Suppressor macrophage treated with lipopolysaccharide for 4 hours (primary cell): ENCODE results near the gene PLCB1.

Source experiments
- DNase-seq: peaks from one replicate; pipeline ENCODE4 v3.0.0-alpha.2; 2020

PLCB1 gene

DNA sequence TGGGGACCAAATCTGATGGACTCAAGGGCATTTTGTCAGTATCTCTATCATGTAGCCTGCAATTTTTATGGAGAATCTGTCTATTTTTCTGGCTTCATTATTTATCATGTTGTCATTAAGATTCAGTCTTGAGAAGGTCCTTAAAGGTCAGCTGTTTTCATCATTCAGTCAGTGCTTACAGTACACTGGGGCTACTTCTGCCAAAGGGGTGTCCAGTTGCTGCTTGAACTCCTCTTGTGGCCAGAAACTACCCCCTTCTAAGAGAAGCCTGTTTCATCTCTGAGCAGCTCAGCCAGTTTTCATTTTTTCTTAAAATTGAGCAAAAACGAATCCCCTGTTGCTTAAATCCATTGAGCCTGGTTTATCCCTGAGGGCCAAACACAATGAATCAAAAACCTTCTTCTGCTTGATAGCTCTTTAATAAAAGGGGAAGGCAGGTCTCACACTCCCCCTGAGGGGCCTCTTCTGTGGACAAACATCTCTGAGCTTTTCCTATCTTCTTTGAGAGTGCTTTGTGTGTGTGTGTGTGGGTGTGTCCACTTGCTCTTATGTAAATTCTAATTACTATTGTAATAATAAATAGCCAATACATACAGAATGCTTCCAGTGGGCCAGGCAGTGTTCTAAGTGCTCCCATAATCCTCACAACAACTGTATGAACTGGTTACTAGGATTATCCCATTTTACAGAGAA is 172.2 kb downstream of the PLCB1 start:
- DNase-seq, result no peak

DNA sequence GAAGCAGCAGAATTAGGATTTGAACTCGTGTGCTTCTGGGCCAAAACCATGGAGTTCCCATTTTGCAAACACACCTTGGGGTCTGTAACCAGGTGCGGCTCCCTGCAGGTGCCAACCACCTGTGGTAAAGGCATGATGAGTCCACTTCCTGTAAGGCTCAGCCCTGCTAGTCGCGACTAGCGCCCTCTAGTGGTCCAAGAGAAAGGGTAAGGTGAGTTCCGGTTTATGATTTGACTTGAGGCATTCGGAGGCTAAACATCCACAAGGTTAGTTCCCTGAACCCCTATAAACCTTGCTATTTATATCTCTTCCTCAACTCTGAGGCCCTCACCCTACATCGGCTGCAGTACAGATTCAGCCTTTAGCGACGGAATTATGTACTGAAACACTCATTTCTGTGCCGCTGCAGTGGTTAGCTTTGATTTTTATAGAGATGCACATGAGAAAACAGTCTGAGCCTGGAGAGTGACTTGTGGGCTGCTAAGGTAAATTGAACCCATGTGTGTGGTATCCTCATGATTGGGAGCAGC is 173.4 kb downstream of the PLCB1 start:
- peak; percentile 68 for DNase-seq

DNA sequence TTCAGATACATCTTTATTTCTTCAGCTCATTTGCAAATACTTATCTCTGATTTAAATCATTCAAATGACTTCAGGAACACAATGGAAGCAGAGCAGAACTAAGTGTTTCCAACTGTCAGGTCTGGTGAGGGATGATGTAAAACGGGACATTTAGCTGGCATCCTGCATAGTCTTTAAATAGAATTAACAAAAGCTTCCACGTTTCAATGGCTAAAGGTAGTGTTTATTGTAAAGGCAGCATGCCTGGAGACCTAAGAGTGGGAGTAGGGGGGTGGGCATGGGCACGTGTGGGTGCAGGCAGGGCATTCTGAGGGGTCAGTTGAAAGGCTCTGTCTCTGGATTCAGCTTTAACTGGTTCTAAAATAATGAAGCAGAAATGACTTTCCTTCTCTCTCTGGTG is 174.9 kb downstream of the PLCB1 start:
- no peak for DNase-seq

DNA sequence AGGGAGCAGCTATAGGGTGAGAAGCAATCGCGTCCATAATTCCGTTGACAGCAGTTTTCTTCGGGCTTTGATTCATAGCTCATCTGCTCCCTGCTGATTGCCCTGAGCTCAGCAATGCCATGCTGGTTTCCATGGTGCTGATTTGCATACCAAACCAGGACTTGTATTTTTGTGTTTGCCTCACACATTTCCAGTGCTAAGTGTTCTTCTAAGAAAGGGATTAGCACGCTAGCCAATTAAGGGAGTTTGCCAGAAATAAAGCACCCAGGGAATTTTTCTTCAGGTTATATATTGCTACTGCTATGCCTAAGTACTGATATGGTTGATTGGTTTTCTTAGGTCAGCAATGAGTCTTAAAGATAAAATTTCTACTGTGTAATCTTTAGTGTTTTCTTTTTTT is 177.6 kb downstream of the PLCB1 start:
- DNase-seq, result no peak

DNA sequence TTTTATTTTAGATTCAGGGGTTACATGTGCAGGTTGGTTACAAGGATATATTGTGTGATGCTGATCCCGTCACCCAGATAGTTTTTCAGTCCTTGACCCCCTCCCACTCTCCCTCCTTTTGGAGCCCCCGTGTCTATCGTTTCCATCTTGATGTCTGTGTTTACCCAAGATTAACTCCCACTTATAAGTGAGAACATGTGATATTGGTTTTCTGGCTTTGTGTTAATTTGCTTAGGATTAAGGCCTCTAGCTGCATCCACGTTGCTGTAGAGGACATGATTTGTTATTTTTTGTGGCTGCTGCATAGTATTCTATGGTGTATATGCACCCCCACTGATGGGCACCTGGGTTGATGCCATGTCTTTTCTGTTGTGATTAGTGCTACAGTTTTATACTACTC is 178.6 kb downstream of the PLCB1 start:
- no peak for DNase-seq

DNA sequence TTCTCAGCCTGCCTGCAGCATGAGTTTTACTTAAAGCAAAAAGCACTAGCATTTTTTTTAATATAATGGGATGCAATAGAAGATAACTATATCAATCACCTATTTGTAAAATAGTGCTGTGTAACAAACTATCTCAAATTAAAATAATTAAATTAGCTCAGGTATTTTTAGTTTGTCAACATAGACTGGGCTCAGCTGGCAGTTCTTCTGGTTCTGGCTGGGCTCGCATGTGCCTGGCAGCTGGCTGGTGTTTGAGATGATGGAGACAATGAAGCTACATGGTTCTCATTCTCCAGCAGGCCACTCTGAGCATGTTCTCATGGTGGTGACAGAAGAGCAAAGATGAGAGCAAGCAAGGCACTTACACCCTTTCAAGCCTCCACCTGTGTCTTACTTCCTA is 181.0 kb downstream of the PLCB1 start:
- no peak for DNase-seq

DNA sequence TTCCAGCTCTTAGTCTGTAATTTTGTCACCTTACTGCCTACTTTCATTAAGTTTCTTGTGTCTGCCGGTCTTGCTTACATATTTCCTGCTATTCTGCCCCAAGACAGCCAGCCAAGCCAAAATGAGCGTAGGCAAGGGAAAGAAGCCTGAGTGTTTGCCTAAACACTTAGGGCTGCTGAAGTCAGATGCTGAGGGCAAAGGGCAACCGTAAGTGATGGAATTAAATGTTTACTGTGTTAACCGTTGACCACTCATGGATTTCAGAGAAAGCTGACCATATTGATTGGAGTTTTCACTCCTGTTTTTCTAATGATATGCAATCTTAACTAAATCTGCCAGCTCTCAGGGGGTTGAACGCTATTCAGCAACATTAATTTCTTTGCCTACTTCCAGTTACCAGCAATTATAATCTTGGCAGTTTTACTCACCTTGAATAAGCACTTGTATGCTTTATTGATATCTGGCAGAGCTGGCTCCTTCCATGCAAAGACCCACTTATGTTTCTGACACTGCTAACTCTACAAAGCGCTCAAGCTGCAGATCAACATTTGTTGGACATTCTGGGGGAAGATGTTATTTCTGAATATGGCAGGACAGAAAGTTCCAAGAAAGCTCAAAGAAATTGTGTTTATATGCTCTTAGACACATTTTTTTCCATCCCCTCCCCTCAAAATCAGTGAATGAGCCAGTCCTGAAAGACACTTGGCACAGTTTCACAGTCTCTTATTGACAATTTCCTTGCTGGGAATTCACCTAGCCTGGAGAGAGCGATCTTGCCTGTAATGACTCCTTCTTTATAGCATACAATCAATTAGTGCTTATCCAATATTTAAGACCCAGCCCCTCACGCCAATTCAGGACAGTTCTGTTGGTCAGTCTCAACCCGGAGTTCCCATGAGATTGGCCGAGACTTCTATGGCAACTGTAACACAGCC is 183.8 kb downstream of the PLCB1 start:
- DNase-seq, result no peak

DNA sequence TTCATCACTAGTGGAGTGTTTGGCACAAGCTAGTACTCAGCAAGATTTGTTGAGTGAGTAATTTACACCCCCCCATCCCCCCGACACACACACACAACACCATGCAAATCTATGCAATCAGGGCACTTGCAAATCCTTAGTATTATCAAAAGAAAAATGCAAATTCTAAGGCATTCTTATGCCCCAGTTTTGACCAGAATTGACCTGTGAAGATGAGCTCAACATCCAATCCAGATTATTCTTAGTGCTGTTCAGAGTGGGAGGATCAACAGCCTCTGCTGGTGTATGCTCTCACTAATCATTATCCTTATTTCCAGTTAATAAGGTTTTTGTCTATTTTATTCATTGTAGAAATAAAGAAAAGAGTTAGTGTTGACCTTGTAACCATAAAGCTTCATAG is 185.4 kb downstream of the PLCB1 start:
- no peak for DNase-seq

DNA sequence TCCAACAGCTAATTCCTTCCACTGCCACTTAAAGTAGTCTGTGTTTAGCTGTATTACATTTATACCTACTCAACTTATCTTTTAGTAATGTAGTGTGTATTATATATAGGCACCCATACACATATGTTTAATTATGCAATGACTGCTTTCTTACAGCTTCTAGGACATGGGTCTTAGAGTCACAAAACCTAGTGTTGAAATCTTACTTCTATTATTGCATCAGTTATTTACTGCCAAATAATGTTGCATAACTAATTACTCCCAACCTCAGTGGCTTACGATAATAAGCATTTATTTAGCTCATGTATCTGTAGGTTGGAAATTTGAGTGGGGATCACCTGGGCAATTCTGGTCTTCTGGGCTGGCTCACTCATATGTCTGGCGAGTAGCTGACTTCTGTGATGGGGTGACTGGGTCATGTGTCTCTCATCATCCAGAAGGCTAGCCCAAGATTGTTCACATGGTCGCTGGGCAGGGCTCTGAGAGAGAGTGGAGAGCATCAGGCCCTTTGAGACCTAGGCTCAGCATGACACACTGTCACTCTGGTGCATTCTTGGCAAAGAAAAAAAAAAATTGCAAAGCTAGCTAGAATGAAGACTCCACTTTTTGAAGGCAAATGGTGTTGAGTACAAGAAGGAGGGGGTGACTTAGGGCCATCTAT is 187.0 kb downstream of the PLCB1 start:
- DNase-seq, result peak; percentile 26

DNA sequence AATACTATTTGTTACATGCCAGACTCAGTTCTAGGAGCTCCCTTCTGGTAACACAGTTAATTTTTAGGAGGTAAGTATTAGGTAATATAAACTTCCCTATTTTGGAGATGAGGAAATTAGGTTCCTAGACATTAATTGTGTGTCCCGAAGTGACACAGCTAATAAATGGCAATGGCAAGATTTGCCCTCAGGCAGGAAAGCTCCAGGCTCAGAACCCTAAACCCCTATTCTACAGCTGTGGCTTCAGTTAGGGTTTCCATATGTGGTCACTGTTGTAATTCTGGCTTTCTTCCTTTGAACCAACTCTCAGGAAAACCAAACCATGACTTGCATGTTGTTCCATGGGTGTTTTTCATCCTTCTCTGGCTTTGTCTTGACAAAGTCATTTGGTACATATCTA is 188.2 kb downstream of the PLCB1 start:
- DNase-seq, result peak; percentile 13

DNA sequence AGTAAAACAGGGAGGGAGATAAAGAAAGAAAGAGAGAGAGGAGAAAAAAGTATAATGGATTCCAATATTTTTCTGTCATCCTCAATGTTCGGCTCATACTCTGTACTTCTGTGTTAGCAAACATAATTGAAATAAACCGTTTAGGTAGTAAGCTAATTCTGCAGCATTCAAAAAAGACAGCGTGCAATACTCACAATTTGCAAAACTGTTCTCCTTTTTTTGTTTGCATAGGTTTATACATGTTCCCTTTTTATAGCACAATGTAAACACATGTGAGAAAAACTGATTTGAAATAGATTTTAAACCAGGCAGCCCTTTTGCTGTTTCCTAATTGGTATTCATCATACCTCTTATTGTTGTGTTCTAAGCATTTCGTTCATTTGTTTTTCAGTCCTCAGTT is 188.9 kb downstream of the PLCB1 start:
- no peak for DNase-seq

DNA sequence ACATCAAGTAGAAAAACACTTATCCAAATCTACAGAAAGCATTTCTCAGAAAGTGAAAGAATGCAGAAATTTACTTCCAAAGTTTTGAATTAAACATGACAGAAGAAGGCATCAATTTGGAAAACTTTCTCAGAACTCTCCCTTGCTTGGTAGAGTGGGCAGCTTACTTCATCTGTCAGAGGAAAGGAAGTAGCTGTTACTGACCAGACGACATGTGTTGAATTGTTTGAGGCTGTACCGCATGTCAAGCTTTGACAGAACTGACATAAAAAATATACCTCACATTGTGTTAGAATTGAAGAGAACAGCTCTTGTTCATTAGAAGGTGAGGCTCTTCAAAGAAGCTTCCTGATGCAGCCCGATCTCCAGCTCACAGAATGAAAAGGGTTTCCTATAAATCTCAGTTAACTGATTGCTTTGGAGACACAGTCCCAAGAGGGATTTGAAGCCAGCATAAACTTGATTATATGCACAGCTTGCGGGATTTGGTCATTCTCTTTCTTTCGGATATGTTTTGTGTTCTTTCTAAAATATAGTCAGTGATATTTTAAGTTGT is 190.7 kb downstream of the PLCB1 start:
- no peak for DNase-seq

DNA sequence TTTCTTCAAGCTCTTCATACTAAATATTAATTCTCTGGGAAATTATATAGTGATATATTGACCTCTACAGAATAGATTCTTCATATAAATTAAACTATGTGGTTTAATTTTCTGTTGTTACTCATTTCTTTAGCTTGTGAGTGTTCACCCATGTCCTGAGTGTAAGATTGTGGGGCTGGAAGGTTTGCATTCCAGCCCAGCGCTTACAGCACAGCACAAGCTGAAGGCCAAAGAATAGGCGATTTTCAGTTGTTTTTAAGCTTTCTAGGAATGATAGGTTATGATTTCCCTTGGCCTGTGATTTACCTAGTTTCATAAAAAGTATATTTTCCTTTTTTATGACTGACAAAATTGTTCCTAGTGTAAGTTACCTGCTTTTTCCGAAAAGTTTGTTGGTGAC is 194.1 kb downstream of the PLCB1 start:
- DNase-seq, result no peak

DNA sequence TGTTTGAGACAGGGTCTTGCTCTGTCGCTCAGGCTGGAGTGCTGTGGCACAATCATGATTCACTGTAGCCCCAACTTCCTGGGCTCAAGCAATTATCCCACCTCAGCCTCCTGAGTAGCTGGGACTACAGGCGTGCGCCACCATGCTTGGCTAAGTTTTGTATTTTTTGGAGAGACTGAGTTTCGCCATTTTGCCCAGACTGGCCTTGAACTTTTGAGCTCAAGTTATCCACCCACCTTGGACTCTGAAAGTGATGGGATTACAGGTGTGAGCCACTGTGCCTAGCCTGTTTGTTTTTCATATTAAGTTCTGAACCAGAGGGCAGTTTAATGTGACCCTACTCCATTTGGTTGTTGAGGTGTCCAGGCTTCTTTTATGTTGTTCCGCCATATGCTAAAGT is 194.8 kb downstream of the PLCB1 start:
- no peak for DNase-seq

DNA sequence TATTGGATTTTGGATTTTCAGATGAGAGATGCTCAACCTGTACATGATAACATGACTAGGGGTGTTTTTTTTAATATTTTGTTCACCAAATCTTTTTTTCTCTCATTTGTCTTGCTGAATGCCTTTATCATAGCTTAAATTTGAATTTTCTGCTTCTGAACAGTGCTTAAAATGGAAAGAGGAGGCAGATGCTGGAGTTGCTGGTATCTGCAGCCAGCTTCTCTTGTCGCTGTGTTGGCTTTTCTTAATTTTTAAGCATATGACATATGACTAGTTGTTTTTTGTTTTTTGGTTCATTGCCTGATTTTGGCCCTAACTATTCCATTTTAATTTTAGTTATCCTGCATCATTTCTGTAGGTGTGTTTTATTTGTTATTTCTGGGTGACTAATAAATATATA is 196.1 kb downstream of the PLCB1 start:
- no peak for DNase-seq

DNA sequence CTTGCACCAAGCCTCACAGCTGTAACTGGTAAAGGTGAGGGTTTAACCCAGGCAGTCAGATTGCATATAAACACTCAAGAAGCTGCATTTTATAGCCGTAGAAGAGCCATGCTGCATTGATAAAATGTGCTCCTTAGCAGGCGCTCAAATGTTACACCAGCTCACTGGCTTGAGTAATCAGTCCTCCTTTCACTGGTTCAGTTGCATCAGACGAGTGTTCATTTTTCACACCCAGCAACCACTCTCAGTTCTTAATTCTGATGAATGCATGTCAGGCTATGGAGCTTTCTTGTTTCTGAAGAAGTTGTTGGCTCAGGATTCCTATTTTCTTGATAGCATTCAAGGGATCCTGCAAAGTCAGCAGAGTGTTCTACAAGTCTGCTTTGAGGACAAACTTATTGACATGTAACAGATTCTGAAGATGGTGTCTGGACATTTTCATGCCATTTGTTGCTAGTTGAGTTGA is 198.3 kb downstream of the PLCB1 start:
- DNase-seq, result peak; percentile 59

DNA sequence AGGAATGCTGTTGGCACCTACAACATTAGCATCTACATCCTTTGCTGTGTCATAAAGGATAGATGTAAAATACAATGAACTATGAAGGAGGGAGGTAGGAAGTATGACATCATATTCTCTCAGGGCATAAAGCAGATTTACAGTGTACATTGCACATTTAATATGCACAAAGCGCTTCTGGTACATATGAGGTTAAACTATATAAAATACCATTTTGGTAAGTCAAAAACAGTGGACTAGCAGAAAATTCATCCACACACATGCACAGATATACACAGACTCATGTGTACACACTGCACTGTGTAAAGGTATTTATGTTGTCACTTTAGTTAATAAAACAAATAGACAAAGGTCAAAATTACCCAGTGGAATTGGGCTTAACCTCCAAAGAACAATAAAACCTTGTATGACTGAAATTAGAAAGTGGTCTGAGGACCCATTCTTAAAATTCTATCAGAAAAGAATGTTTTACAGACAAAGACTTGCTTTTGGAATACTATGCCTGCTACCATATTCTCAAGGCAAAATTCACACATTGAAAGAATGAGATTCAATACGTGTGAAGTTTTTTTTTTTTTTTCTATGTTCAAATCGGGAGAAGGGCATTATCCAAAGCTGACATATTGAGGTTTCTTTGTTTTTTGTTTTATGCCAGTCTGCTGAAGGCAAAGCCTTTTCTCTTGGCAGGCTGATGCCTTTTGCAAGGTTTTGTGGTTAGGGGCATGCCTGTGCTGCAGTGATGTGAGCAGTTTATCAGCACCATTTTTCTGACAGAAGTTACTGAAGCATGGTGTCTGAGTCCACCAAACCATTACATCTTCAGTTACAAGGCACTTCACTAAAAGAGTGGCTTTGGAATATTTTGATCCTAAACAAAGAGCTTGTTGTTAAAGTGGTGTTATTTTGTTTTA is 199.0 kb downstream of the PLCB1 start:
- DNase-seq, result no peak

DNA sequence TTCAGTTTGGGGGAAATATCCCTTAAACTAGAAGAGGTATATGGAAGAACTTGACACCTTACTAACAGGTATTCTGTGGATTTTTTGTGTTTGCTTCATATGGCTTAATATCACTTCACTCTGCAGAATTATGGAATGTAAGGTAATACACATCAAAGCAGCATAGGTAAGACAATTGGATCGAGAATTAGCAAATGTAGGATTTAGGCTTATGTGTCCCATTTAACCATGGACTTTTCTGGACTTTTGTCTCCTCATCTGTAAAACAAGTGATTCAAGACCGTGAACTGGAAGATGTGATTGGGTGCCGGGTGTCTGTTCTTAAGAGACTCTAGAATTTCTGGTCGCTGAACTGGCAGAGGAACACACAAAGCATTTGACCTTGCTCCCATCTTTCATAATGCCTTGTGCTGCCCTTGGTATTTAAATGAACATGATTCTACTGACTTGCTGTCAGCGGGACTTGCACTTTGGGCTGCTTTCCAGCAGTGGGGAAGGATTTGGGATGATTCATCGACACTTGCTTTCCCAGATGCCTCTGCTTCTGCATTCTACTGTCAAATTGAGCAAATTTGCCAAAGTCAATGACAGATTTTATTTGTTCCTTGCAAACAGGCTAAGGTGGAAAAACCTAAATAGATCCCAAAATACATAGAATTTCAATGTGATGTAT is 199.8 kb downstream of the PLCB1 start:
- DNase-seq, result peak; percentile 56

DNA sequence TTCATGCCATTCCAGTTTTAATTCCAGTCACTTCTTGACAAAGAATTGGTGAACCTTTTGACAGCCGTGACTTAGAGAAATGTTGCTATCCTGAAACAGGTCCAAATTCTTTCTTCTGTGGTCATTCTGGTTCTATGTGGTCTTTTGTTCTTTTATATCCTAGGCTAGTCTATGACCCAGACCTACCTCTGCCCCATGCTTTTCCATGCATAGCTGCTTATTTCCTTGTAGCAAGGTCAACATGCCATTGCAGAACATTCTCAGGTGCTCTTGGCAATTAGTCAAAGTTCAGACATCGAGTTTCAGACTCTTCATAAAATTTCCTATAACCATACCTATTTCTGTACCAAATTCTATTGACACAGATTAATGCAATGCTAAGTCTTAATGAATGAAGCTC is 202.6 kb downstream of the PLCB1 start:
- DNase-seq, result no peak

DNA sequence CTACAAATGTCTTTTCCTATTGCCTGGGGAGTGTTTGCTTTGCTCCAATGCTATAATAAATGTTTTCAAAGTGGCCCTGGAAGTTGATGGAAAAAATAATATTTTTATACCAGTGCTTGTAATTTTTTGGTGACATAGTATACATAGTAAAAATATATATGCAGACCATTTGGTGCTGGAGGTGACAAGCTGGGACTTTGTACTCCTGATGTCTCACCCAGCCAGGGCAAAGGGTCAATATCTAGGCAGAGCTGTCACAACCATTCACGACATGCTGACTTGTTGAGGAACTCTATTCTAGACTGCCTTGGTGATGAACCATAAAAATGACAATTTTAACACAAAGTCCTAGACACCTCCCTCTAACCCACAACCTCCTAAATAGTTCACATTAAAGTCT is 203.0 kb downstream of the PLCB1 start:
- no peak for DNase-seq

DNA sequence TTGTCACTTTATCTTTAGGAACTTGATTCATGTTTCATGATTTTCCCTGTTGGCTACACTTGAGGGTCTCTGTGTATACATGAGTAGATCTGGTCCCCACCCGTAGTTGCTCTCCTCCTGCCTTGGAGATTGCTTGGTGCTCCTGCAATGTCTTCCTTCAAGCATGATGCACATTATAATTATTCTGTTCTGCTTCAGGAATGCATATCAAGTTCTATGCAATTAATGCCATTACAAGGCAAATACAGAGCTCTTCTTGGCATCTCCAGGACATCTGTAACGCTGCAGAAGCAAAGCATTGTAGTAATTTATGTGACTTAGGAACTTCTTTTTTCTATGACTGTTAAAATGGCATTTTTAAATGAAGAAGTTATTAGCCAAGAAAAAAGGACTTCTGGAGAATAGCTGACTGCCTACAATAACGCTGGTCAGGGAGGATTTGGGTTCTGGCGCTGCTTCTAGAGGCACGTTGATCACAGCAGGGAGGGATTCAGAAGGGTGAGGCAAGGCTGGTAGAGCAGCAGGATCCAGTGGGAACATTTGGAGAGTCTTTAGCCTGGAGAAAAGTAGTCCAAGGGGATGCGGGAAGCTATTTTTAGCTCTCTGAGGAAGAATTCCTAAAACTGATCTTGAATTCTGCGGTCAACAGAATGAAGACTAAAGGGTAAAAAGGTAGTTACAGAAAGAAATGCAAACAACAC is 203.6 kb downstream of the PLCB1 start:
- DNase-seq, result no peak
